GM19455 (cell line): ENCODE data around the gene COL25A1.
"Not testable (repeated sequence)": the region's sequence is repeated elsewhere in the genome, so short reads cannot be mapped to it uniquely, and the experiment has no call there.

Experiments
- ATAC-seq: cut with Tn5 transposase; IDR thresholded peaks from one replicate; pipeline ENCODE4 v1.9.1; 2021; ENCODE audit not compliant: unreplicated experiment

Gene COL25A1

GRCh38 chr4:109134268-109134667, 168.2 kb downstream of the COL25A1 start:
- no peak for ATAC-seq

DNA sequence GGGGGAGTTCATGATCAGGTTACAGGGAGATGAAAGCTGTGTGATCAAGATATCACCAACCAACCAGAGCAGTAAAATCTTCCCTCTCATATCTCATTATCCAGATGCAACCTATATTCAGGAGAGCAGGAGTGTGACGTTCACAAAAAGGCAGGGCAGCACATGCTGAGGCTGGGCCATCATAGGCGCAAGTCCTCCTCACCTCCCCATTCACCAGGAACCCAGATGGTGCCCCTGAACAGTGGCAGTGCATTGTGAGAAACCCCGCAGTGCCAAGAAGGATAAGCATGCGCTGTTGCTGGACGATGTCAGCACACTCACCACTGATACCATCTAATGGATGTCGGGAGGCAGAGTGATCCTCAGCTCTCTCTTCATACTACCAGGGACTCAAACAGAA, 170.9 kb downstream of the COL25A1 start:
- ATAC-seq, result no peak

- ATAC-seq, result no peak
These were observed 173.9 kb downstream of the COL25A1 start for GRCh38 chr4:109128589-109128988.

DNA sequence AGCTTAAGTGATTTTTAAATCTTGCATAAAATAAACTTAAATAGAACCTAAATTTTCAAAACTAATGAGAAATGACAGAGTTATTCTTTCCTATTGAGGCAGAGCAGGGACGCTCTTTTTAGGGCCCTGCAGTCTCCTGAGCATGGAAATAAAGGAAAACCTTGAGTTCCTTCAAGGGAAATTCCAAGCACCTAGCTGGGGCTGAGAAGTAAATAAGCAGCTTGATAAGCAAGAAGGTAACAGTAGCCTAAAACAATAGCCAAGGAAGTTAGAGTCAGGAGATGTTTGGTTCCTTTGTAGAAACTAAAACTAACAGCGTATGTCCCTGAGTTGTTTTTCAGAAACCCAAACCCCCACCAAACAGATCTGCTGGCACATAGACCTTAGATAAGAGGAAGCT, 174.6 kb downstream of the COL25A1 start:
- ATAC-seq, result no peak

GRCh38 chr4:109126856-109127255, 175.6 kb downstream of the COL25A1 start:
- no peak for ATAC-seq

DNA sequence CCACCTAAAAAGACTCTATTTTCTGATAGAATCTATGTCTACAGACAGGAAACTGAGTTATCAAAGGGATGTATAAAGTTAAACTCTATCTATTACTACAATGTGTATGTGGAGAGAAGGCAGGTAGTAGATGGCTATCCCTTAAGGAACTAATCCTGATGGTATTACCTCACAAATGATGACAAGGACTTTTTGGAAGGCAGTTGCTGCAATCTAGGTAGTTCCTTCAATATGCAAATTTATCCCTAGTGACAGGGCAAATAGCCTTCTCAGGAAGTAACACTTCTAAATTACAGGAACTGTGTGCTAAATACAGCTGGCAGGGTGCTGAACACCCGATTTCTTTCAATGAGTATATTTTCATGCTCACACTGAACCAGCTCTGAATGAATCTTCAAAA, 177.4 kb downstream of the COL25A1 start:
- ATAC-seq, result no peak

- no peak for ATAC-seq
These were observed 178.5 kb downstream of the COL25A1 start for GRCh38 chr4:109123951-109124350.

DNA sequence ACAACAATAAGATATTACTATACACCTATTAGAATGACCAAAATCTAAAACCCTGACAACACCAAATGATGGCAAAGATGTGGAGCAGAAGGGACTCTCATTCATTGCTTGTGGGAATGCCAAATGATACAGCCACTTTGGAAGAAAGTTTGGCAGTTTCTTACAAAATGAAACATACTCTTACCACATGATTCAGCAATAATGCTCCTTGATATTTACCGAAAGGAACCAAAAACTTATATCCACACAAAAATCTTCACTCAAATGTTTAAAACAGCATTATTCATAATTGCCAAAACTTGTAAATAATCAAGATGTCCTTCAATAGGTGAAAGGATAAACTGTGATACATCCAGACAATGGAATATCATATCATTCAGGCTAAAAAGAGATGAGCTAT, 180.9 kb downstream of the COL25A1 start:
- no peak for ATAC-seq

- no peak for ATAC-seq
These were observed 182.6 kb downstream of the COL25A1 start for GRCh38 chr4:109119852-109120251.

GRCh38 chr4:109118635-109119034, 183.8 kb downstream of the COL25A1 start:
- no peak for ATAC-seq

DNA sequence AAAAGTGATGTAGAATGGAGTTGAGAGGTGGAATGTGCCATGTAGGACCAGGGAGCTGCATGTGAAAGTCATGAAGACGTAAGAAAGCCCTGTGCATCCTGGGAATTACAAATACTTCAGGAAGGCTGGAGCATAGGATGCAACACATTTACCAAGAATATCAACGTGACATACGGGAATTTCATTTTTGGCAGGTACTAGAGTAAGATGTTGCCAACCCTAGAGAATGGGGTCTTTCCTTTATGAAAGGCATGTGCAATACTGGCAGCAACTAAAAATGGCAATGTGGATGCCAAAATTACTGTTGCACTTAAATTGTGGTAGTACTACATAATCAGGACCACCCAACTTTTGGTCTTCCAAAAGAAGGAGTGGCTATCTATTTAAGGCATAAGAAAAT, 188.0 kb downstream of the COL25A1 start:
- ATAC-seq, result no peak

DNA sequence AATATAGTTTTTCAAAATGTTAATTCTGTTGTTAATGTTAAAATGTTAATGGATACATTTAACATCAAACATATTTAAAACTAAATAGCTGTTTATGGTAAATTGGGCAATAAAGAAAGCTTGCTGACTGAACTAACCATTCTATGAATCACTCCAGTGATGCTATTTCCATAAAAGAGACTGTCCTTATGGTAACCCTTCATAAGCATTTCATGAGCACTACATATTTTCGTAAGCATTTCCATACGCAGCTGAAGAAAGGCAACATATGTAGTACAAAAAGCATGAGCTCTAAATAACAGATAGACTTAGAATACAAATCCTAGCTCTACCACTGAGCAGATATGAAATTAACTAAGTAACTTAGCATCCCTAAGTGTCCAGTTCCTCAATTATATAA, 188.9 kb downstream of the COL25A1 start:
- ATAC-seq, result no peak

- ATAC-seq, result no peak
These were observed 191.4 kb downstream of the COL25A1 start for GRCh38 chr4:109111031-109111430.

DNA sequence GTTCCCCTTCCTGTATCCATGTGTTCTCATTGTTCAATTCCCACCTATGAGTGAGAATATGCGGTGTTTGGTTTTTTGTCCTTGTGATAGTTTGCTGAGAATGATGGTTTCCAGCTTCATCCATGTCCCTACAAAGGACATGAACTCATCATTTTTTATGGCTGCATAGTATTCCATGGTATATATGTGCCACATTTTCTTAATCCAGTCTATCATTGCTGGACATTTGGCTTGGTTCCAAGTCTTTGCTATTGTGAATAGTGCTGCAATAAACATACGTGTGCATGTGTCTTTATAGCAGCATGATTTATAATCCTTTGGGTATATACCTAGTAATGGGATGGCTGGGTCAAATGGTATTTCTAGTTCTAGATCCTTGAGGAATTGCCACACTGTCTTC, 194.2 kb downstream of the COL25A1 start:
- ATAC-seq, result not testable (repeated sequence)

DNA sequence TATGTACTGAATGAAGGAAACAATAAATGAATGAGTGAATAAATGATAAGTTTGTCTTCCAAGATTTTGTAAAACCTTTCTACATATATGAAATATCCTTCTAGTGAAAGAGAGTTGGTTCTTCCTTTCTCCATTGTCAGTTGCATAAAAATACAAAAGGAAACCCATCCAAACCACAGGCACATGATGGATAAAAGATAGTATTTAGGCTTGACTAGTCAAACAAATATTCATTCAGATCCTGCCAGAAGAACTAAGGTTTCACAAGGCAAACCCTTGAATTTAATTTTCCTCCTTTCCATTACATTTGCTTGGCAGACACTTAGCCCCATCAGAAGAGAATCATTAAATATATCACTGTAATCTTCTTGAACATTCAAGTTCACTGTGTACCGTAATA, 208.4 kb downstream of the COL25A1 start:
- ATAC-seq, result no peak

DNA sequence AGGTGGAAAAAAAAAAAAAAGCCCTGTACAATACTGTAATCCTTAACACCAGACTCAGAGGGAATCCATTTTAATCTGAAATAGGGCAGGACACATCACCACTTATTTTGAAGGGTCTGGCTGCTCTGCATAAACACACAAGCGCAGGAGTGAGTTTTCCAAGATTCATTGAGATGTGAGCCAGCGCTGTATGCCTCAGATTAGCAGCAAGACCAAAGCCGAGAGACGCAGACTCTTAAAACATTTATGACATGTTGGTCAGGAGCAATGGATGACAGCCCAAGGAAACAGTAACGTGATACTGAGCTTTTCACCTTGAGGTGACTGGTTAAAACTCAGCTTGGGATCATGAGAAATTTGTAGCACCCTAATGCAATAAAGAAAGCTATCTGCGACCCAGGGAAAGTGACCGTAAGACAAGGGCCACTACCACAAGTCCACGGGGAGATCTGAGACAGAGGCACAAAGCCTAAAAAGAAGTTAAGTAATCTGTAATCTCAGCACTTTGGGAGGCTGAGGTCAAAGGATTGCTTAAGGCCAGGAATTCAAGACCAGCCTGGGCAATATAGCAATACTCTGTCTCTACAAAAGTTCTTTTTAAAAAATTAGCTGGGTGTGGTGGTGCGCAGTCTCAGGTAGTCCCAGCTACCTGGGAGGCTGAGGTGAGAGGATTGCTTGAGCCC, 210.6 kb downstream of the COL25A1 start:
- ATAC-seq, result no peak

GRCh38 chr4:109083911-109084310, 218.5 kb downstream of the COL25A1 start:
- no peak for ATAC-seq

- no peak for ATAC-seq
These were observed 222.7 kb downstream of the COL25A1 start for GRCh38 chr4:109079731-109080130.

DNA sequence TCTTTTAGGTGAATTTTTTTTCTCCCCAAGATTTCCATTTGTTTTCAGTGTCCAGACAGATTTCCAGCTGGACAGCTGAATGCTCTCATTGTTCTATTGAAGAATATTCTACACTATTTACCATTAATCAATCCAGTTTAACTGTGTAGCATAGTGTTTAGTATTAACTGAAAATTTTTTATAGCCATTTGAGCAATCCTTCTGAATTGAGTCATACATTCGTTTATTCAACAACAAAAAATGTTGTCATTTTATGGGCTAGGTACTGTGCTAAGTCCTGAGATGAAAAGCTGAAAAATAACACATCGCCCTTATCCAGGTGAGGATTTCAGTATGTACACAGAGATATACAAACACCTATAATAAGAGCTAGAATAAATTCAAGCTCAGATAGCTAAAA, 223.3 kb downstream of the COL25A1 start:
- ATAC-seq, result no peak

- no peak for ATAC-seq
These were observed 223.7 kb downstream of the COL25A1 start for GRCh38 chr4:109078724-109079123.

DNA sequence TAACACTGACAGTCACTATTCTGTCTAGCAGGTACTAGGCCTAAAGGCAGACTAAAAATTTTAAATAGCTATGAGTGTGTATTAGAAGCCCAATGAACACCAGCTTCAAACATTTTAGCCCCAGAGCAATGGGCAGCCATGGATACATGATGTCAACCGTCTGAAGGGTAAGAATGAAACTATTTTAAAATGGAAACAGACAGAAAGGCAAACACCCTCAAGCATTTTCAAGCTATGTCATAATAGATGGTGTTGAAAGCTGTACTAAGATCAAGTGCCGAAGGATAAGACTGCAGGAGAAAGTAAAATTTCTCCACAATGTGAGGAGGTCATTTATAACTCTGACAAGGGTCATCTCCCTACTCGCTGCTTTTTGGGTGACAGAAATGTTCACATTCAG, 225.0 kb downstream of the COL25A1 start:
- ATAC-seq, result no peak

- not testable (repeated sequence) for ATAC-seq
These were observed 225.7 kb downstream of the COL25A1 start for GRCh38 chr4:109076709-109077108.

GRCh38 chr4:109075621-109076020, 226.8 kb downstream of the COL25A1 start:
- no peak for ATAC-seq
